SW480 (cell line): Measurements from ENCODE around the gene ADGRL4.
"Not testable (repeated sequence)": the region's sequence is repeated elsewhere in the genome, so short reads cannot be mapped to it uniquely, and the experiment has no call there.

Experiments
- DNase-seq: peaks from one replicate; pipeline ENCODE4 v3.0.0-alpha.2; 2016; ENCODE audit warnings: low spot score

Gene ADGRL4

DNA sequence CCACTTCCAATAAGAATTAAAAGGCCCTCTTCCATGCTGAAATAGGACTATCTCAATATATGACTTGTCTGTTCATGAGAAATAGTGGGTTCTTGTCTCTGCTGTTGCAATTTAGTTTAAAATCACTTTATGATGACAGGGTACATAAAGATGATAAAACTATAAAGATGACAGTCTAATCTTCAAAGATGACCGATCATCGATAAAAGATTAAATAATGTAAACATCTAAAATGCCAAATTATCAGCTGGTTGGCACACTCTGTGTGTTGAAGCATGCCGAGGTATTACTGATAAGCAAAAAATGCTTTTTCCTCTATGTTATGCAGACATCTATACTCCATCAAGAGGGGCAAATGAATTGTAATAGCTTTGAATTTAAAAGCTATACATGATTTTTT is 89.5 kb downstream of the ADGRL4 start:
- no peak for DNase-seq

DNA sequence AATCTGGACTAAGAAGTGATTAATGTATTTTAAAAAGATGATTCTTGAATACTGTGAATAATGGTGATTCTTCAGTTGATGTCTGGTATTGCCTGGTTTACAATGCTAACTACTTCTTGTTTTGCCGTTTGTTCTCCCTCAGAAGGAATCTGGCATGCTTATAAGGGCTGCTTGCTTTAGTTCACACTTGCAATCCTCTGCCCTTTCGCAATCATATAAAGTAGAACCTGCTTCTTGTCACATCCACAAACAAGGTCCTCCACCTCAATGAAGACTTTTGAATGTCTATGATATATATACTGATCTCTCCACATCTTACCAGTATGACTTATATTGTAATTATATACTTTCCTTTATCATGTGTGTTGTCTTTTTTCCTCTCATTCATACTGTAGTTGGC is 92.6 kb downstream of the ADGRL4 start:
- DNase-seq, result no peak

DNA sequence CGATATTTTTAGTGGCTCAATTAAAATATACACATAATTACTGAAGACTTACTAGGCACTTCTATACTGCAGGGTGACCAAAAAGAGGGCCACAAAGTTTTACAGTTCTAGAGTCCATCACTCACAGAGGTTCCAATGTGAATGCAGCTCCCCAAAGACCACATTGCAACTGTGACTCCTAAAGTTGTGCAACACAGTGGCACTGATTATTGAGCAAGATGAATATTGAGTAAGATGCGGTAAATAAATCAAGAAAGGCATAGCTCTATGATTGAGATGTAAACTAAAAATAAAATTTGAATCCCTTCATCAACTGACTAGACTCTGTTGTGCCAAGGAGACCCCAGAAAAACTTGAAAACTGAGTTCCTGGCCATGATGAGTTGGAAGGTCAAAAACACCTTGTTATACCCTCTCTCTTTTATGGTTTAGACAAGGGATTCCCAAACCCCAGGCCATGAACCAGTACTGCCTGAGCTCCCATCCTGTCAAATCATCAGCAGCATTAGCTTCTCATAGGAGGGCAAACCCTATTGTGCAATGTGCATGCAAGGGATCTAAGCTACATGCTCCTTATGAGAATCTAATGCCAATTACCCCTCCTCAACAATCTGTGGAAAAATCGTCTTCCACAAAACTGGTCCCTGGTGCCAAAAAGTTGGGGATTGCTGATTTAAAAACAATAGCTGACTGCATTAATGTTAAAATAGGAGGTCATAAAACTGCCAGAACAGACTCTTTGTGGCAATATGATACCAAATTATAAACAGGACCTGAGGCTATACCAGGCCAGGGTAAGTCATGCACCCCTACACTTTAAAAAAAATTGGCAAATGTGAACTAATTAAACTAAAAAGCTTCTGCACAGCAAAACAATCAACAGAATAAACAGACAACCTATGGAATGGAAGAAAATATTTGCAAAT is 94.3 kb downstream of the ADGRL4 start:
- DNase-seq, result no peak

DNA sequence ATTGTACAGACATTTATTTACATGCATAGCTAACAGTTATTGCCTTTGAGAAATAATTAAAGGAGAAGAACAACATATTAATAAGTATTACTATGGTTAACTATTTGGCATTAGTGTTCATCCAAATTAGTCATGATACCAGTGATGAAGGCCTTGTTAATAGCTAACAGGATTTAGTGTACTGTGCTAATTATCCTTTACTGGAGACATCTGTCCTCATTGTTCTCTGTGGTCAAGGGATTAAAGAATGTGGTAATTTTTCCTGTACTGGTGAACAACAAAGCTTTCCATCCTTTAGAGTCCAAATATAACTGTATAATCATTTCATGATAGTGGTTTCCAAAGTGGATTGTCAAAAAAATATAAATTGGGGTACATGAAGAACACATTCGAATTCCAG is 103.9 kb downstream of the ADGRL4 start:
- DNase-seq, result no peak

DNA sequence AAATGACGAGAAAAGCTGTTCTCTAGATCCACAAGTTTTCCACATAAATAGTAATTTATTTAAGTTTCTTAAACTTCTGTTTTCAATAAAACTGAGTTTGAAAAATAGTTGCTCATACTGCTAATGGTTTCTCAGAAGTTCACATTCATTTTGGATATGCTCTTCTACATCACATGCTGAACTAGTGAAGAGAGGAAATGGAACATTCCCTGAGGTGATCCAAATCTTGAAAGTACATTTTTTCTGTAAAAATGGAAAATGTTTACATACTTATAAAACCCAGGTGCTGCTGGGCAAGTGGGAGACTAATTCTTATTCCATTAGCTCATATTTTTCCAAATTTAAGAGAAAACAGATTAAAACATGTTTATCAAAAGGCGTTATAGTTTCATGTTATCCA is 111.7 kb downstream of the ADGRL4 start:
- DNase-seq, result no peak

DNA sequence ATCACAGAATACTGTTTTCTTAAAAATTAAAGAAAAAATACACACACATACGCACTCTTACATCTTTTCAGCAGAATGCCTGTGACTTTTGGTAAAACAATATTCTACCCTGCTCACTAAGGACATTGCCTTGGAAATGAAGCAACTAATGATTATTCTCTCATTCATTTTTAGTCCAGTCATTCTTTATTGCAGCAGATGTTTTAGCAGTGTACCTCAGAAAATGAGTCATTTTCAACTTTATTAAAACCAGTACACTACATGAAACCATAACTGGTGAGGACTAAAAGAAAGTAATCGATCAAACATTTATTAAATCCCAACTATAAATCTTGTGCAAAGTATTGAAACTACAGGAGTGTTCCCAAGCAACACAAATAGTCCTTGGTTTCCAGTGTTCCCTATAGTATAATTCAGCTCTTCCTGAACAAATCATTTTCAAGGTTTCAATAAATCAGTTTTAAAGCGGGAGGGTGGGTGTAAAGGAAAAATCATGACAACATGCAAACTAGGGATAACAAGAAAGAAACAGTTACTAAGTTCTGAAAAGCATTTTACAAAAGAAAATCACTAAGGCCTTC is 114.2 kb downstream of the ADGRL4 start:
- no peak for DNase-seq

DNA sequence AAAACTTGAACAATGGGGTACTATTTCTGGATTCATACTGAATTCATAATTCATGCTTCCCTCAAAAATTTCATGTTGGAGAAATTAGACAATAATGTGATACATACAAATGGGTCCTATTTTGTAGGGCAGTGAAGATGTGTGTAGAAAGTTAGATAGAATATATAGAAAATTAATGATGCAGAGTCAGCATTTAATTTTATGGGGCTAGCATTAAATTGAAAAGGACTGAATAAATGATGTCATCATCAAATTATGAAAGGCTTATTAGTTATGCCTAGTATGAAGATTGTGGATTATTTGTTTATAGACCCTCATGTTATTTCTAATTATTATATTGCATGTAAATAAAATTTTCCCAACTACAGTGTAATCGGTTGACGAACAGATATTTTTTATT is 119.1 kb downstream of the ADGRL4 start:
- DNase-seq, result no peak

DNA sequence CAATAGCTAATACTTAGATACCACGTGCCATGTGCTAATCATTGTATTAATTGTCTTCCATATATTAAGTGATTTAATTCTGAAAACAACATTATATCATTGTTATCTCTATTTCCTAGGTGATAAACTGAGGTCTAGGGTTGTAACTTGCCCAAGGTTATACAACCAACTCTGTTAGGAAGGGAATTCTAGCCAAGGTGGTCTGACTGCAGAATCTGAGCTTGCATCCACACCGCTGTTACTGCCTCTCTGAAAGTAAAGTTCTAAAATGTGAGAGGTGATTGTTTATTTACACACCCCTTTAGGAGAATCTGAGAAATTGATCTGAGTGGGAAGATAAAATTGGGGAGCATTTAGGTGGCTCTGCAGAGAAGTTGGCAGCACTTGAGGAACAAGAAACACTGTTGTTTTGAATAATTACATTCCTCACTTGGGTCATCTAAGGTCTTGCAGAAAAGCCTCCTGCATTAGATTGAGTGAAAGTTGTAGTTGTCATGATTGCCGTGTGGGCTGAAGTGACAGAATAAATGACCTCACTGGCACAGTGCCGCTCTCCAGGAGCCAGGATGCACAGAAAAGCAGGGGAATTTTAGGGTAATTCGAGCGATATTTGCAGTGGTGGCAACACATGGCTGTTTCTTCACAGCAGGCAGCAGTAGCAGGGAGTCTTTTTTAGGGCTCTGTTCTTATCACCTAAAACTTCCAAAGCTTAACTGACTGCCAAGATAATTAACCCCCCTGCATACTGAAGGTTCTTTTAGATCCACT is 121.7 kb downstream of the ADGRL4 start:
- no peak for DNase-seq

DNA sequence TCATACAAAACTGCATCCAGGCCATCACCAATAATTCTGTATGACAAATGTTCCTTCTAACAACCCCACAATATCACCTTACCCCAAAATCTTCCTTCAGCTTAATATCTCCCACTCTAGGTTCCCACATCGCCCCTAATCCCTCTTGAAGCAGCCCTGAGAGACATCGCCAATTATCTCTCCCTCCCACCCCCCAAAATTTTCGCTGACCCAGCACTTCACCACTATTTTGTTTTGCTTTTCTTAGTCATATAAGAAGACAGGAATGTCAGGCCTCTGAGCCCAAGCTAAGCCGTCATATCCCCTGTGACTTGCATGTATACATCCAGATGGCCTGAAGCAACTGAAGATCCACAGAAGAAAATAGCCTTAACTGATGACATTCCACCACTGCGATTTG is 126.3 kb downstream of the ADGRL4 start:
- DNase-seq, result no peak

DNA sequence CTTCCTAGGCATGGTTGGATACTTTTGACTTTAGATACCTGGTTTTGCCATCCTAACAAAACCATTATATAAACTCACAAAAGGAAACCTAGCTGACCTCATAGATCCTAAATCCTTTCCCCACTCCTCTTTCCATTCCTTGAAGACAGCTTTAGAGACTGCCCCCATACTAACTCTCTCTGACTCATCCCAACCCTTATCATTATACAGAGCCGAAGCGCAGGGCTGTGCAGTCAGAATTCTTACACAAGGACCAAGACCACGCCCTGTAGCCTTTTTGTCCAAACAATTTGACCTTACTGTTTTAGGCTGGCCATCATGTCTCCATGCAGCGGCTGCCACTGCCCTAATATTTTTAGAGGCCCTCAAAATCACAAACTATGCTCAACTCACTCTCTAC is 130.5 kb downstream of the ADGRL4 start:
- not testable (repeated sequence) for DNase-seq

DNA sequence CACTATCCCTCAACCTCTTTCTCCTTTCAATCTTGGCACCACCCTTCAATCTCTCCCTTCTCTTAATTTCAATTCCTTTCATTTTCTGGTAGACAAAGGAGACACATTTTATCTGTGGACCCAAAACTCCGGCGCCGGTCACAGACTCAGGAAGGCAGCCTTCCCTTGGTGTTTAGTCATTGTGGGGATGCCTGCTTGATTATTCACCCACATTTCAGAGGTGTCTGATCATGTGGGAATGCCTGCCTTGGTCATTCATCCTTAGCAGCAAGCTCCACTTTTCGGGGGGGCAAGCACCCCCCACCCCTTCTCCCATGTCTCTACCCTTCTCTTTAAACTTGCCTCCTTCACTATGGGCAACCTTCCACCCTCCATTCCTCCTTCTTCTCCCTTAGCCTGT is 133.7 kb downstream of the ADGRL4 start:
- DNase-seq, result not testable (repeated sequence)

DNA sequence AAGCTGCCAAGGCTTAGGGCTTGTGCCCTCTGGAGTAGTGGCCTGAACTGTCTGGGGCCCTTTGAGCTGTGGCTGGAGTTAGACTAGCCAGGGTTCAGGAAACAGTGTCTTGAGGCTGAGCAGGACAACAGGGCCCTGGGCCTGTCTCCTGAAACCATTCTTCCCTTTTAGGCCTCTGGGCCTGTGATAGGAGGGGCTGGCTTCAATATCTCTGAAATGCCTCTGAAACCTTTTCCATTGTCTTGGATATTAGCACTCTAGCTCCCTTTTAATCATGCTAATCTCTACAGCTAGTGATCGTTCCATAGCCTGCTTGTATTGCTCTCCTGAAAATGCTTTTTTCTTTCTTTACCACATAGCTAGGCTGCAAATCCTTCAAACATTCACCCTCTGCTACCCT is 135.3 kb downstream of the ADGRL4 start:
- no peak for DNase-seq

DNA sequence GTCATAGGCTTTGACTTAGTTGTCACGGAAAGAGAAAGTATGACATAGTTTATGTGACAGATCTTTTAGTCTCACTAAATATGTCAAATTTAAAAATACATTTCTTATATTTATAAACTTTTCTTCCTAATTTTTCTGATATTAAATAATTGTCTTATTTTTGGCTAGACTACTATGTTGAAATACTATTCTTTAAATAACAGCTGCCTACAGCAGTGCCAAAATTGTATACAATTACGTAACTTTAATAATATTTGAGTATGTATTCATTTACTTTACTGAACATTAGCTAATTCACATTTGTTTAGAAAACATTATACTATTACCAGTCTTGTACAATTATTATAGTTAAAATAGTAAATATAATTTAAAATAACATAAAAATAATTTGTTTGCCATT is 137.4 kb downstream of the ADGRL4 start:
- no peak for DNase-seq

DNA sequence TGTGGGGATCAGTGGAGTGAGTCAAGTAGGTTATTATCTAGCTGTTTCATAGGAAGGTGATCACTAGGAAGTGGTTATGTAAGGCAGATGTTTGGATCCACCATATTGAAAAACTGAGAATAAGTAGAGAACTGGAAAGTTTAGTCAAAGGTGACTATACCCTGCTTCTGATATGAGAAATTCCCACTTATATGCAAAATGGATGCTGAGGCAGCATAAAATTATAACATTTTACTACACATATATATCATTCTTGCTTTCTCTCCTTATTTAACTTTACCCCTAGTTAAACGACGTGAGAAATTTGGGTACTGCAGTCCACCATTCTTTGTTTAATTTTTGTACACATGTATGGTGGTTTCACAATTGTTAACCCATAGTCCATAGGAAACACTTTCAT is 142.4 kb downstream of the ADGRL4 start:
- DNase-seq, result no peak

DNA sequence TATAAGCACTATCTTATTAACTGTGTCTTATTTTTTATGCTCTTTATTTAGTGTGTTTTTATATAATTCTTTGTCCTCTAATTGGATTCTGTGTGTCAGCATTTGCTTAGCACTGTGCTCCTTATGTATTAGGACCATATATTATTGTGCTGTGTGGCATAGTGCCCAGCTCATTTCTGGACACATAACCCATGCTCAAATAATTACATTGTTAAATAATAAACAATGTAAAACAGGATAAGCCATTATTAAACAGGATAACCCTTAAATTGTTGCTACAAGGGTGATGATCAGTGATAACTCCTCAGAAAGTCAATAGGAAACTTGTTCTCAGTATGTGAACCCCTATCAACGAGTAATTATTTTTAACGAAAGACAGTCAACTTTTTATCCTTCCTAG is 150.4 kb downstream of the ADGRL4 start:
- no peak for DNase-seq

DNA sequence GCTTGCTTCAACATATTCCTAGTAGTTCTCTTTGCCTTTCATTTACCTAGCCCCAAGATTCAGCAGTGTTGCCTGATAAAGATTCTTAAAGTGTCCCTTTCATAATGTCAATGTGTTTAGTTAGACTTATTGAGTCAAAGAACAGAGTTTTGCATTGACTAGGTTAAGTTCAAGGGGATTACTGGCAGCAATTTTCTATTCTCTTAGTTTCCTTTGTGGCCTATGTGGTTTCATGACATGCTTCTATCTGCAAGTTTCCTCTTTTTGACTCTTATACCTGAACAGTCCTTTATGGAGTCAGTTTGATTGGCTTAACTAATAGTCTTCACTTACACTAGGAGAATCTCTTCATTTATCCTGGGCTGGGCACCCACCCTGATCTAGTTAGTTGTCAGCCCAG is 151.3 kb downstream of the ADGRL4 start:
- DNase-seq, result no peak

DNA sequence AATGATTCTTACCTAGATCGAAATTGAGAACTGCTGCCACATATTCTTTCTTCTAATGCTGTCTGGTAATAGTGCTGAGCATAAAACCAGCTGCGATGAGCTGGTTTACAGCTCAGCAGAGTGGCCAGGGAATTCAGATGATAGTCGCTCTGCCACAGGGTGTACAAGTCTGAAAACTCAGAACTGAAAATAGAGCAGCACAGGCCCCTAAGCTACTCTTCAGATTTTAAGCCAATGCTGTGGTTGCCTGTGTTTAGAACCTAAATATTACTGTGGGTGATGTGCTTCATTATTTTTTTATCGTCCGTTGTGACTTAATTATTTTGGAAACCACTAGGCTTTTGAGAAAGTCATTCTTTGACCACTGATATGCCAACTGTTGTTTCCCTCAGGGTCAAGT is 152.0 kb downstream of the ADGRL4 start:
- DNase-seq, result no peak

DNA sequence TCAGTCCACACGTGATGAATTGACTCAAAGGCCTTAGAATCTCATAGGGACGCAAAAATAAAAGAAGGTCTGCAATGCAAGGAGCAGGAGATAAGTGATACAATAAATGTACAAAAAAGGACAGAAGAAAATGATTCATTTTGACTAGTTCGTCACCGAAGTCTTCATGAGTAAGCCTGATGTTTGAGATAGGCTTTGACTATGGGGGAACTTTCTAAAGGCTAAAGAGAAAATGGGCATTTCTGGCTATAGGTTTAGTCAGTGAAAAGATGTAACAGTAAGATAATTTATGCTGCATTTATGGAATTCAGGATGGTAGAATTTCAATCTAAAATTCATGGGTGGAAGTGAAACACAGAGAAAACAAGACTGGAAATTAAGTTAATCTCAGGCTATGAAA is 163.0 kb downstream of the ADGRL4 start:
- DNase-seq, result no peak

DNA sequence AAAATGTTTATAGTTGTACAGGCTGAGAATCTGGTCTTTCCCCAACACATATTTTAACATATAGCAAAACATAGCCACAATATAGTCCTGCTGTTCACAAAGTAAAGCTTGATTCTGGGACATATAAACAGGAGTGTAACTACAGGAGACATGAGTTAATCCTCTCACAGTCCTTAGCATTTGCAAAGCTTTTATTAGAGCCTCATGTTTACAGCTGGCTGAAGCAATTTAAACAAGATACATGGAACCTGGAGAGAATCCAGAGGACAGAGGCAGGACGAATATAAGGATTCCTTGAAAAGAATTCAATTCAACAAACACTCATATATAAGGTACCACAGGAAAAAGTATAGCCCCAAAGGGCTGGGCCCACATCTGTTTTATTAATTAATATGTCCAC is 163.4 kb downstream of the ADGRL4 start:
- no peak for DNase-seq

DNA sequence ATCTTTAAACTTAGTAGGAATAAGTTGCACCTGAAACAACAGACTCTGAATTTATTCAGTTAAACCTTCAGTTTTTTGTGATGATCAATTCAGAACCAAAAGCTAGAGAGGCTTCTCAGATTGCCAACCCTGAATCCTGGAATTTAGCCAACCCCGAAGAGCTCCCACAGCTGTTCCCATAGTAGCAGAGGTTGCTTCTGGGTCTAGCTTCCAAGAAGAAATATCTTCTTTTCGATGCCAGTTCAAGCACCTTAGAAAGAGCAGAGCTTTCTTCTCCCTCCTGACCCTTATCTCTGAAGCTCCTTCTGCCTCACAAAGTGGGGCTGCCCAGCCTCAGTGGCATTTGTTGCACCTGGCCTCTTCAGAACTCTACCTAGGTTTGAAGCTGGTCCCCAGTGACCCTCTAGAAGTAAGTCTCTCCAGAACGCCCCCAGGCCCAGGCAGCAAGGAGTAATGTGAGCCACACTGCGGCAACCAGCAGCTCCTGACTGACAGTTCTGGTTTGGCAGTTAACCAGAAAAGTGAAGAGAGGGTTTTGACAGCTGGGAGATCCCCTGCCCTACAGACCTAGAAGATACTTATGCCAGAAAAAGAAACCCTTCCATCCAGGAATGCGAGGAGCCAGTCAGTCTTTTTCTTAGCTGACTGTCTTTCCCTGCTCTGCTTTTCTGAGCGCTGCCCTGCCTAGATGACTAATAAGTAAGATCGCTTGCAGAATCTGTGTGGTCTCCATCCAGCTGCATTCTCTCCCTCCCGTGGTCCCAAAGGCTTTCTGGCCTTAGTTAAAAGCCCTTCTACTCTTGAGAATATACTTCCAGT is 165.9 kb downstream of the ADGRL4 start:
- DNase-seq, result no peak
